Pons (tissue), 1 donor: ENCODE results near the gene MBD6.
"Not testable (repeated sequence)": the region's sequence is repeated elsewhere in the genome, so short reads cannot be mapped to it uniquely, and the experiment has no call there.

Source experiments
- DNase-seq: peaks from one replicate; pipeline ENCODE4 v3.0.0-alpha.2; 2016; ENCODE audit warnings: low spot score

The MBD6 gene

DNA sequence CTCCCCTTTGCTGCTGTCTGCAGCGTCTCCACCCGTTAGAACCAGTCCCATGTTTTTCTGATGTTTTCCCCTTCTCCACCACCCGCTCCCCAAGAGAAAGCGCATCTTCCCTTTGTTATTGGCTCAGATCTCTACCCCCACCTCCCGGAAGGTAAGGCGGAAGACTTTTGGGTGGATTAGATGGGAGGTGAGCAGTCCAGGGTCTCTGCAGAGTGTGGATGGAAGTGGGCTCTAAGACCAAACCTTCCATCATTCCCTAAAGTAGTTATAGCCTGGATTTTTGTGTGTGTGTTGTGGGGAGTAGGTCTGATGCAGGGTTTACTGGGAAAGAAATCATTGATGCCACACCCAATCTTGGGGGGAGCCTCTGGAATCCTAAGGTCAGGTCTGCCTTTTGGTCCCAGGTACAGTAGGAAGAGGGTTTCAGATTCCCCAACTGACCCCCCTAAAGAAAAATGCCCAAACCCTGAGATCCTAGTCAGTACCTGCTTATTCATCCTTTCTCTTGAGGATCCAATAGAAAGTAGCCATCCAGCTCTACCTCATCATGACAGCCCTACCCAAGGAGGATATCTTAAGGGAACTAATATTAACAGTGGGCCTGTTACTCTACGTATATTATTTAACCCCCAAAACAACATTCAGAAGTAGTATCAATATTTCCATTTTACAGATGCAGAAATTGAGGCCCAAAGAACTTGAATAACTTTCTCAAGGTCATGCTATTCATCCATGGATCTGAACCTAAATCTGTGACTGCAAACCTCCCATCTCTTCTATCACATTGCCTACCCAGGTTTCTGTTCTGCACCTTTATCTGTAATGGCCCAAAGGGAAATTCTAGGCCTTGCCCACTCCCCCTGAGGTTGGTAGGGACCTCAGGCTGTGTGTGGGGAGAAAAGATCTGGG lies 28.3 kb downstream of the MBD6 start:
- DNase-seq, result no peak

DNA sequence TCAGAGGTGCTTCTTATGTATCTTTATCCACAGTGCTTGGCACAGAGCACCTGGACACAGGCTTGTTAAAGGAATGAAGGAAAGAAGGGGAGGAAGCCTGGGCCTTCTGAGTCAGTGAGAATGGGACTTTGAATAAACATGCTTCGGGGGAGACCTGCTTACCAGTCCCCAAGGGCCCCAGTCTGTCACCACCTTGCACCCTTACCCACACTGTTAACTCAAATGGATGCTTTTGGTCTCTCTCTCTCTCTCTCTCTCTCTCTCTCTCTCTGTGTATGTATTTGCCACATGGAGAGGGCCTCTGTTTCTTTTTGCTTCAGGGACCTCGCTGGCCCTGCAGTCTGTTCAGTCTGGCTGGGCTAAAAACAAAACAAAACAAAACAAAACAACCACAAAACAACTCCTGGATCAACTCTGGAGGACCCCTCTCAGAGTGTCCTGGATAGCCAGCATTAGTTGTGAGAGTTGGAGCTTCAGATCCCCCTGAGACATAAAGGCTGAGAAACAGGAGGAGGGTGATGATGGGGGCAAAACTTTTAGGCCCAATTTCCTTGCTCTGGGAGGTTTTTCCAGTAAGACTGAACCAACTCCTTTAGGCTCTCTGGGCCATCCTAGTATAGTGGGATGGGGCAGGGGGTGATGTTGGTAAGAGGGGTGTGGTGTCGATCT lies 29.1 kb downstream of the MBD6 start:
- no peak for DNase-seq

DNA sequence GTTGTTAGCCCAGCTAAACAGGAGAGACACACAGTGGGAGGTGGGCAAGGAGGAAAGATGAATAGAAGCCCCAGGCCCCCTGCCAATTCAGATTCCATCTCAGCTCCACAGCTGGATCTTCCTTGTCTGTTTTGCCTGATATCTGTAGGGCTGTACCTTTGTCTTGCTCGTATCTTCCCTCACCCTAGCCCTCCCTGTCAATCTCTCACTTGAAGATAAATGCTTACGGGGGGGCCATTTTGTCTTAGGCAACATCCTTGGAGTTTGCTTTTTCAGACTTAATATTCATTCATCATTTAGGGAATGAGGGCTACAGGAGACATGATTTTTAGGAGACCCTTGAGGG lies 29.7 kb downstream of the MBD6 start:
- no peak for DNase-seq

DNA sequence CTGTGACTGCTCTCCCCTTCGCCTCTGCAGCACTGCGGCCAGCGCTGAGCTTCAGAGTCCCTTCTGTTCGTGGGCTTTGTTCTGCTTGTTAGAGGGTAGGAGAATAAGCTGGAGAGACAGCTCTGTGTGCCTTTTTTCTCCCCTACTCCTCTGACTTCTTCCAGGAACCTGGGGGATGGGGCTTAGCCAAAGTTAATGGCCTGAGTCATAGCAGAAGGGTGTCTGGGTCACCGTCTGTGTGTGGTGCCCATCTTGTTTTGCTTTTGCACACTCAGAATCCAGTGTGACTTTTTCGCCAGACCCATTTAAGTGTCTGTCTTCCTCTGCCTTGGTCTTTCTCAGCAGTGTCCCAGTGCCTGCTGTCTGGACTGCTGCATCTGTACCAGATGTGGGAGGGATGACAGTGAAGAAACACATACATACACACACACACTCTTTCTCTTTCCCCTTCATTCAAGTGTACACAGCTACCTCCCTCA lies 30.2 kb downstream of the MBD6 start:
- DNase-seq, result no peak

DNA sequence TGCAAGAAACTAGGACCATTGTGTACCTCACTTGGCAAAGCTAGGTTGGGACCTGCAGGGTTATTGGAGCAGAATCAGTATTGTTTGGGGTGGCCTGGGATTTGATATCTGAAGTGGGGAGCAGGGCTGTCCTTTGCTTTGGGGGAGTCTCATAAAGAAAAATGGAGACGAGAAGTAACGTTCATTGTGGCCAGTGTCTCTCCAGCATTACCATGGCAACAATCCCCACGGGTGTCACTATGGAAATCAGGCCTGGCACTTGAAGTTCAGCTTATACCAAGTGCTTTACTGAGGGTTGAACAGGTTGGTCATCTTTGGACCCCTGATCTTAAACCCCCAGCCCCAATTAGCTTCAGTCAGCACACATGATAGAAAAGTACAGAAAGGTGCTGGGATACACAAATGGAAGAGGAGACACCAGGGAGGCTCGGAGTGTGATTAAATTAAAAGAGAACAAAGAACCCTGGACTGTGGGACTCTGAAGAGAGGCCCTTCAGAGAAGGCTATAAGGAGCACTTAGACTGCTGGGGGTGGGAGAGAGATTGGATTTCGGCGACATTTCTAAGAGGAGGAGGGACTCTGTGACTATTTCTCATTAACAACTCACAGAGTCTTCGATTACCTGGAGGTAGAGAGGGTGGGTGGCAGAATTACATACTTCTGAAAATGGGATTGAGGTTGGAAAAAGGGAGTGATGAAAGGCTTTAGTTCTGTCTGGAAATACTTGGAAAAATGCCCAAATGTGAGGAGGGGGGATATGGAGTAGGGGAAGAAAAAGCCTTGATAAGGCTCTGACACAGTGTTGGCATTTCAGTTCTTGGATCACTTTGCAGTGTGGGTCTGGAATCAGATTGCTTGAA lies 30.9 kb downstream of the MBD6 start:
- DNase-seq, result no peak

DNA sequence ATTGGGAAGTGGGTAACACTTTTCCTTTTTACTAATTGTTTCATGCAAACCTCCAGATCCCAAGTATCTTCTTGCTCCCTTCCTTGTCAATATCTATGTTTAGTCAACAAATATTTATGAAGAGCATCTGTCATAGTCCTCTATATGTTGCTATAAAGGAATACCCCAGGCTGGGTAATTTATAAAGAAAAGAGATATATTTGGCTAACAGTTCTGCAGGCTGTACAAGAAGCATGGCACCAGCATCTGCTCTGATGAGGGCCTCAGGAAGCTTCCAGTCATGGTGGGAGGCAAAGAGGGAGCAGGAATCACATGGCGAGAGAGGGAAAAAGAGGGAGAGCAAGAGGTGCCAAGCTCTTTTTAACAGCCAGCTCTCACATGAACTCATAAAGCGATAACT lies 31.8 kb downstream of the MBD6 start:
- no peak for DNase-seq

DNA sequence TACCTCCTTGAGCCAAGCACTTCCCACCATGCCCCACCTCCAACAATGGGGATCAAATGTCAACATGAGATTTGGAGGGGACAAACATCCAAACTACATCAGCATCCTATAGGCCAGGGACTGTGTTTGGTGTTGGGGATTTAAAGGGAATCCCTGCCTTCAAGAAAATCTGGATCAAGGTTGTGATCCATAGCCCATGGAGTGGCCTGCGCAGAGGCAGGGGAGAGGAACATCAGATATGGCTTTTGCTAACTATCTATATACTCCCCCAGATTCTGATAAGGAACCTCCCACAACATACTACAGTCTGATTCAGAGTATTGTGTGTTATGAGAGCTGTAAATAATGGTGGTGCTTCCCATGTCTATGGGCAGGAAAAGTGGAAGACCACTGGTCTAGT lies 32.3 kb downstream of the MBD6 start:
- no peak for DNase-seq

DNA sequence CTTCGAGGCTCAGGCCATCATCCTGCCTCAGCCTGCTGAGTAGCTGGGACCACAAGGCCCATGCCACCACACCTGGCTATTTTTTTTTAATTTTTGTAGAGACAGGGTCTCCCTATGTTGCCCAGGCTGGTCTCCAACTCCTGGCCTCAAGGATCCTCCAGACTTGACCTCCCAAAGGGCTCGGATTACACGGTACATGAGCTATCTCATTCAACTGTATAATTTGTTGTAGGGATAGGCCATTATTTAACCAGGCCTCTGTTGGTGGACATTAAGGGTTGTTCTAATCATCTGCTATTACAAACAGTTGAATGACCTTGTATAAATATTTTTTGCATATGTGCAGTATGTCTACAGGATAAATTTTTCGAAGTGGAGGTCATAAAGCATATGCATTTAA lies 36.2 kb downstream of the MBD6 start:
- DNase-seq, result no peak

DNA sequence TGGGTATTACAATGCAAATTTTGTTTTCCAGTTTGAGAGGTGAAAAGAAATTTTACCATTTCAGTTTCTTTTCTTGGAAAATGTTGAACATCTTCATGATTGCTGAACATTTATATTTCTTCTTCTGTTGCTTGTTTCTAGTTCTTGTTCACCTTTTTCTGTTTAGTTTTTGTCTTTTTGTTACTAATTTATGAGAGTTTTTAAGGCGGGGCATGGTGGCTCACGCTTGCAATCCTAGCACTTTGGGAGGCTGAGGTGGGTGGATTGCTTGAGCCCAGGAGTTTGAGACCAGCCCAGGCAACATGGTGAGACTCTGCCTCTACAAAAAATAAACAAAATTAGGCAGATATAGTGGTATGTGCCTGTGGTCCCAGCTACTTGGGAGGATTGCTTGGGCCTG lies 37.9 kb downstream of the MBD6 start:
- DNase-seq, result no peak

DNA sequence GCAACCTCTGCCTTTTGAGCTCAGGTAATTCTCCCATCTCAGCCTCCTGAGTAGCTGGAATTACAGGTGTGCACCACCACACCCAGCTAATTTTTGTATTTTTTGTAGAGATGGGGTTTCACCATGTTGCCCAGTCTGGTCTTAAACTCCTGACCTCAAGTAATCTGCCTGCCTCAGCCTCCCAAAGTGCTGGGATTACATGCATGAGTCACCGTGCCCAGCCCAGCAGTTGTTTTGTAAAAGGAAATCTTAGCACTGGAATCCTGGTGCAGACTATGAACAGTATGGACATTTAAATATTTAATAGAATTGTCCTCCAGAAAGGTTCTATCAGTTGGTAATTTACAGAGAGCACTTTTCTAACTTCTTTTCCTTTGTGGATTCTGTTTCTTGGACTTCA lies 38.5 kb downstream of the MBD6 start:
- DNase-seq, result not testable (repeated sequence)

DNA sequence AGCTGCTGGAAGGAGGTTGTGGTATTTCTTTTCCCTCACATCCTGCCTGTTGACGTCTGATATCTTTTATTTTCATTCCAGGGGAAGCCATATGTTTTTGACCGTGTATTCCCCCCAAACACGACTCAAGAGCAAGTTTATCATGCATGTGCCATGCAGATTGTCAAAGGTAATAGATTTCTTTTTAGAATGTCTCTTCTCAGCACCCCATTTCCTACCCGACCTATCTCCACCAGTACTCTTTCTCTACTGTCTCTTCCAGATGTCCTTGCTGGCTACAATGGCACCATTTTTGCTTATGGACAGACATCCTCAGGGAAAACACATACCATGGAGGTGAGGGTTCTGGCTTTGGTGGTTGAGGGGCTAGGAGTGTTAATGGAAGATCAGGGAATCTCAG lies 40.7 kb downstream of the MBD6 start:
- no peak for DNase-seq

DNA sequence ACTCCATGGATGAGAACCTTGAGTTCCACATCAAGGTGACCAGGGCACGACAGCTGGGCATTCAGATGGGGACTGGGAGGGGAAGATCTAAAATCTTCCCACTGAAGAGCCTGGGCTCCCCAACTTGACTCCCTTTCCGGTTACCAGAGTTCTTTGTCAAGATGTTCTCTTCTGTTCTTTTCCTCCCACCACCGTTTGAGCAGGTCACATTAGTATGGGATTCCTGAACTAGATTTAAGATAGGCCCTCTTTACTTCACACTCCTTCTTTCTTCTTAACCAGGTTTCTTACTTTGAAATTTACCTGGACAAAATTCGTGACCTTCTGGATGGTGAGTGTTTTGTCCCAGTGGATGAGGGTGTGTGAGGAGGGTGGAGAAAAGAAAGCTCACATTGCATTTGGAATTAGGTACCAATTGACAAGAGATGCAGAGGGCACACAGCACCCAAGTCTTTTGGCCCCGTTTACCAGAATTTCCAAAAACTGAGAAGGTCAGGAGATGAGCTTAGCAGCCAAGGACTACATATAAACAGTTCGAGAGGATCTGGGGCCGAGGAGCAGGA lies 41.6 kb downstream of the MBD6 start:
- no peak for DNase-seq

DNA sequence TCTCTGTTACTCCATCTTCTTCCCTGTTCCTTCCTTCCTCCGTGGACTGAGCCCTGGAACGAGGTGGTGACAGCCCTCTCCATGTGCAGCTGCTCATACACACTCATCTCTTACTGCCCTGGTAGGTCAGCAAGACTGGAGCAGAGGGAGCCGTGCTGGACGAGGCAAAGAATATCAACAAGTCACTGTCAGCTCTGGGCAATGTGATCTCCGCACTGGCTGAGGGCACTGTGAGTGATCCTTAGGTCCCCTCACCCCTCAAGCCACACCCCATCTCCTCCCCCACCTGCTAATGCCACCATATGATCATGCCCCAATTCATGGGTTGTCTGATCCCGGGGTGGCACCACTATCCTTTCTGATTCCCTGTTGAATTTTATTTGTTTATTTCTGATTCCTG lies 46.2 kb downstream of the MBD6 start:
- no peak for DNase-seq

DNA sequence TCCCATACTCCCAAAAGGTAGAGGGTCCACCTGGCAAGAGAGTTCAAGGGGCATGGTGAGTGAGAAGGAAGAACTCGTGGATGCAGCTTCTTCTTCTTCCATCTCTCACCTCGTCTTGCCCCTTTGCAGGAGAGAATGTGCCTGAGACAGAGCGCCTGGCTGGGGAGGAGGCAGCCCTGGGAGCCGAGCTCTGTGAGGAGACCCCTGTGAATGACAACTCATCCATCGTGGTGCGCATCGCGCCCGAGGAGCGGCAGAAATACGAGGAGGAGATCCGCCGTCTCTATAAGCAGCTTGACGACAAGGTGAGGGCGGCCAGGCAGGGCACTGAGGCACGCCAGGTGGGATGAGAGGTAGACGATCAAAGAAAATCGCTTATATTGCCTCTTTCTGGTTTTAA lies 47.2 kb downstream of the MBD6 start:
- no peak for DNase-seq

DNA sequence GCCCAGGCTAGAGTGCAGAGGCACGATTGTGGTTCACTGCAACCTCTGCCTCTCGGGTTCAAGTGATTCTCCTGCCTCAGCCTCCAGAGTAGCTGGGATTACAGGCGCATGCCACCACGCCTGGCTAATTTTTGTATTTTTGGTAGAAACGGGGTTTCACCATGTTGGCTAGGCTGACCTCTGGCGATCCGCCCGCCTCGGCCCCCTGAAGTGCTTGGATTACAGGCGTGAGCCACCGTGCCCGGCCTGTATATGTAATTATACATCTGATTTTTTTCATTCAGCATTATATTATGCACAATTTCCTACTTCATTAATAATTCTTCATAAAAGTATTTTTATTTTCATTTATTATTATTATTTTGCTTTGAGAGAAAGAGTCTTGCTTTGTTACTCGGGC lies 47.8 kb downstream of the MBD6 start:
- DNase-seq, result not testable (repeated sequence)

DNA sequence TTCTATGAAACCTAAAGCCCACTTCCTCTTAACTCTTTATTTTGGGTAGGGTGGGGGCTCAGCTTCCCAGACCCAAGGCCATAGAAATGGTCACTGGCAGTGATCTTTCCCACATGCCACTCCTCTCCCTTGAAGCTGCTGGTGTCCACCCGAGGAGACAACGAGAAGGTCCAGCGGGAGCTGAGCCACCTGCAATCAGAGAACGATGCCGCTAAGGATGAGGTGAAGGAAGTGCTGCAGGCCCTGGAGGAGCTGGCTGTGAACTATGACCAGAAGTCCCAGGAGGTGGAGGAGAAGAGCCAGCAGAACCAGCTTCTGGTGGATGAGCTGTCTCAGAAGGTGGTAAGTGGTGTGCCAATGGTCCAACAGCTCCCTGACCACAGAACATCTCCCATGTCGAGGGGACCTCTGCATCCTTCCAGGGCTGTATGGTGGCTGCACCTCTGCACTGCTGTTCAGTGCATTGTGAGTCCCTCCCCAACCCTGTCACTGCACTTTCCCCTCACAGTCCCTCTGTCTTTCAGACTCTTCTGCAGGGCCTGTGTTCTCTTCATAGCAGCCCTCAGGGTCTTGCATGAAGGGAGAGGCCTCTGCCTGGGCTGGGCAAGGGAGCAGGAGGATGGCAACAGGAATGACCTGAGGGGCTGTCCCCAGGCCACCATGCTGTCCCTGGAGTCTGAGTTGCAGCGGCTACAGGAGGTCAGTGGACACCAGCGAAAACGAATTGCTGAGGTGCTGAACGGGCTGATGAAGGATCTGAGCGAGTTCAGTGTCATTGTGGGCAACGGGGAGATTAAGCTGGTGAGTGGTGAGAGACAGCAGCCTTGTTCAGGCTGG lies 49.5 kb downstream of the MBD6 start:
- DNase-seq, result no peak

DNA sequence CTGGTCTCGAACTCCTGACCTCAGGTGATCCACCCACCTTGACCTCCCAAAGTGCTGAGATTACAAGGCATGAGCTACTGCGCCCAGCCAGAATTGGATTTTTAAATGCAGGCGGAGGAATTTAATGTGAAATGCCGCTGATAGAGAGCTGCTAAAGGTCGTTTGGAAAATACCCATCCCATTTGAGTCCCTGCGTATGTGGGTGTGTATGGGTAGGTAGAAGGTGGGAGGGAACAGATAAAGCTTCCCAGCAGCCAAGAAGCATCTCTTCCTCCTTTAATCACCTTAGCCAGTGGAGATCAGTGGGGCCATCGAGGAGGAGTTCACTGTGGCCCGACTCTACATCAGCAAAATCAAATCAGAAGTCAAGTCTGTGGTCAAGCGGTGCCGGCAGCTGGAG lies 52.2 kb downstream of the MBD6 start:
- no peak for DNase-seq

DNA sequence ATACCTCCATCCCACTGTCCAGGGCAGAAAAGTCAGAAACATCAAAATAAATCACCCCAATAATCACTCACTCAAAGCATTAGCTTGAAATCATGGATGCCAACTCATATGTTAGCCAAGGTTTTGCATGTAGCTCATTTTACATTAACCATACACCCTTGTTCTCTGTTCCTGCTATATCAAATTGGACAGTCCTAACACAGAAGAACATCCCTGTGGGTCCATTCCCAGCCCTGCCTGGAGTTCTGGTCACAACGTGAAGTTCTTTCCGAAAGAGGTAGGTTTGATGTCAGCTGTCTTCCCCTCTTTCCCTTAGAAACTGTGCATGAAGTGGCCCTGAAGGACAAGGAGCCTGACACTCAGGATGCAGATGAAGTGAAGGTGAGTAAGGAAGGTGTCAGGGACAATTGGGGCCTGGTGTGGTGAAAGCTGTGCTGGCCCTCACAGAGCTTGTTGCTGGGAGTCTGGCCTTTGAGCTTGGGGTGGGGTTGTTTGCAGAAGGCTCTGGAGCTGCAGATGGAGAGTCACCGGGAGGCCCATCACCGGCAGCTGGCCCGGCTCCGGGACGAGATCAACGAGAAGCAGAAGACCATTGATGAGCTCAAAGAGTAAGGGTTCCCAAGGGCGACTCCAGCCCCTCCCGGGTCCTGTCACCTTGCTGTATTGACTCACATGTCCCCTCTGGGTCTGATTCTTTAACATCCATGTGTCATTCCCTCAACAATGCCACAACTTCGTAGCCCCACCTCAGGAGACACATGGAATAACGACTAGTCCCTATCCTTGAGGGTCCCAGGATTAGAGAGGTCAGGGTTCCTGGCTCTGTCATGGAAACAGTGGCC lies 53.4 kb downstream of the MBD6 start:
- DNase-seq, result no peak

DNA sequence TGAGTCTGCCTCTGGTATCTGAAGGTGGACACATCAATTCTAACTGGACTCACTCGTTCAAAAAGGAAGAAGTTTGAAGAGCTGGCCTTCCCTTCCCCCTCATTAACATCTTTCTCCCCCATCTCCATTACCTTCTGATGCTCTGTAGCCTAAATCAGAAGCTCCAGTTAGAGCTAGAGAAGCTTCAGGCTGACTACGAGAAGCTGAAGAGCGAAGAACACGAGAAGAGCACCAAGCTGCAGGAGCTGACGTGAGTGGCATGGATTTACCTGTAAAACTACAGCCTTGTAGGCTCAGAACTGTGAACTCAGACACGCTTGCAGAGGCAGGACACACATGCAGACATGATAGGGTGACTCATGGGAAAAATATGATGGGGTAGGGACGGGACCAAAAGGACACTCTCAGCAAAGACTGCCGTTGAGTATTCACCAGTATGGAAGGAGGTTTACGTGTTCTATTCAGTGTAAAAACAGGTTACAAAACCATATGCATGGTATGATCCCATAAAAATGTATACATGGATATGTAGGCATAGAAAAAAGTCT lies 54.1 kb downstream of the MBD6 start:
- no peak for DNase-seq
